Upper lobe of left lung (tissue), 6 donors: Measurements from ENCODE around the gene SEPHS2. TPM values are rescaled to one million over a fixed set of nuclear protein-coding genes. Genes with fewer than 3 reads are reported as not detected.
A peak's percentile ranks its signal among the peaks of the same experiment; 100 is the strongest.

ENCODE experiments used
- ATAC-seq, 2 donors: fragments of 200-7000 bp; cut with Tn5 transposase; one replicate each; pipeline ENCODE4 v1.9.1; 2022; ENCODE audit warnings: mild to moderate bottlenecking in 2 of 2, moderate library complexity in 2 of 2; ENCODE audit not compliant: low FRiP score in 2 of 2
- DNase-seq, 2 donors: peaks; one replicate each; pipeline ENCODE4 v3.0.0-alpha.2; 2019 to 2020
- H3K27ac ChIP-seq, 4 donors: fragments of 200-600 bp; sonication (generic); one replicate each; pipeline ENCODE4 v1.5.1; 2016 to 2019
- H3K27me3 ChIP-seq, 4 donors: fragments of 200-600 bp; sonication (generic); one replicate each; pipeline ENCODE4 v1.5.1; 2017 to 2019
- H3K36me3 ChIP-seq, 4 donors: fragments of 200-600 bp; sonication (generic); one replicate each; pipeline ENCODE4 v1.5.1; 2016 to 2019
- H3K4me1 ChIP-seq, 4 donors: fragments of 200-600 bp; sonication (generic); one replicate each; pipeline ENCODE4 v1.5.1; 2018 to 2019
- H3K4me3 ChIP-seq, 4 donors: fragments of 200-600 bp; sonication (generic); one replicate each; pipeline ENCODE4 v1.5.1; 2017 to 2019; ENCODE audit warnings: mild to moderate bottlenecking in 2 of 4, moderate library complexity in 1 of 4
- H3K9me3 ChIP-seq, 4 donors: fragments of 200-600 bp; sonication (generic); one replicate each; pipeline ENCODE4 v1.5.1; 2018 to 2019
- EP300 ChIP-seq, 4 donors: sonication (generic); formaldehyde crosslinking; IDR thresholded peaks; one replicate each; pipeline ENCODE4 v1.5.1; 2017; ENCODE audit warnings: antibody characterized with exemption in 4 of 4, control low read depth in 2 of 4
- POLR2A ChIP-seq, 4 donors: fragments of 450-650 bp; IDR thresholded peaks; one replicate each; pipeline ENCODE4 v1.5.1; 2016 to 2017; ENCODE audit warnings: antibody characterized with exemption in 4 of 4, mild to moderate bottlenecking in 2 of 4
- POLR2AphosphoS5 ChIP-seq, 2 donors: sonication (generic); formaldehyde crosslinking; IDR thresholded peaks; one replicate each; pipeline ENCODE4 v1.5.1; 2017; ENCODE audit warnings: antibody characterized with exemption in 2 of 2
- WGBS, 2 donors: methylation state at CpG; one replicate each; pipeline ENCODE4 v1.1.5; 2017 to 2018; 5-methylcytosine and 5-hydroxymethylcytosine counted together
- total RNA-seq, 6 donors: library from RNA; depleted of rRNA in 4 of 6; stranded (reverse); fragments of >200 nt in 4 of 6; gene quantifications; one replicate each; pipeline versions ENCODE4 v1.1.0 to v1.2.1, GENCODE V29; 2016 to 2021
- TF ChIP-seq, protein P1 (sequence below), 6 experiments: fragments of 450-650 bp in 4 of 6; fragments of 200-600 bp in 2 of 6; sonication (generic) in 2 of 6; IDR thresholded peaks; one replicate each; pipeline ENCODE4 v1.5.1; 2016 to 2019; ENCODE audit warnings: antibody characterized with exemption in 6 of 6
- donor health status: DM: no; HTN: no; CAD: no; lungs with moderate emphysema.
- donor health status: DM: no; HTN: yes; CAD: no; lungs with severe emphysema.

Gene SEPHS2
- total RNA-seq, 6 donors from 2014 or later: 34.7 to 64.0 (median 38.2) TPM

DNA sequence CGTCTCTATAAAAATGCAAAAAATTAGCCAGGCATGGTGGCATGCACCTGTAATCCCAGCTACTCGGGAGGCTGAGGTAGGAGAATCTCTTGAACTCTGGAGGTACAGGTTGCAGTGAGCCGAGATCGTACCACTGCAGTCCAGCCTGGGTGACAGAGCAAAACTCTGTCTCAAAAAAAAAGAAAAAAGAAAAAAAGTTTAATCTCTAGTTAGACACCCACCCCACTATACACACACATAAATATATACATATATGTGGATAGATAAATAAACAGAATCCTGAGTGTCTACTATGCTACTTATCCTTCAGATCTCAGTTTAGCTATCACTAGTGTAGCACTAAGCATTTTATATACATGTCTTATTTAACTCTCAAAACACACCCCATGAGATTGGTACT, 45.6 kb upstream of the SEPHS2 start:
- no peaks in the 10 kb centered on the region for H3K9me3 ChIP-seq
- no peaks in the 10 kb centered on the region for H3K27me3 ChIP-seq
- no peak overlapping the region for H3K4me3 ChIP-seq
- peaks cover 0 to 21% (median 6%) of the 10 kb centered on the region in 4 donors for H3K36me3 ChIP-seq
- H3K27ac ChIP-seq: no peak overlapping the region
- H3K4me1 ChIP-seq: peaks cover 0 to 11% (median 5%) of the 10 kb centered on the region in 4 donors
- no peak for TF ChIP-seq POLR2A (IDR thresholded peaks at IDR 0.05)
- TF ChIP-seq POLR2AphosphoS5 (IDR thresholded peaks at IDR 0.05): no peak
- no peak for TF ChIP-seq EP300 (IDR thresholded peaks at IDR 0.05)
- TF ChIP-seq, protein P1, sequence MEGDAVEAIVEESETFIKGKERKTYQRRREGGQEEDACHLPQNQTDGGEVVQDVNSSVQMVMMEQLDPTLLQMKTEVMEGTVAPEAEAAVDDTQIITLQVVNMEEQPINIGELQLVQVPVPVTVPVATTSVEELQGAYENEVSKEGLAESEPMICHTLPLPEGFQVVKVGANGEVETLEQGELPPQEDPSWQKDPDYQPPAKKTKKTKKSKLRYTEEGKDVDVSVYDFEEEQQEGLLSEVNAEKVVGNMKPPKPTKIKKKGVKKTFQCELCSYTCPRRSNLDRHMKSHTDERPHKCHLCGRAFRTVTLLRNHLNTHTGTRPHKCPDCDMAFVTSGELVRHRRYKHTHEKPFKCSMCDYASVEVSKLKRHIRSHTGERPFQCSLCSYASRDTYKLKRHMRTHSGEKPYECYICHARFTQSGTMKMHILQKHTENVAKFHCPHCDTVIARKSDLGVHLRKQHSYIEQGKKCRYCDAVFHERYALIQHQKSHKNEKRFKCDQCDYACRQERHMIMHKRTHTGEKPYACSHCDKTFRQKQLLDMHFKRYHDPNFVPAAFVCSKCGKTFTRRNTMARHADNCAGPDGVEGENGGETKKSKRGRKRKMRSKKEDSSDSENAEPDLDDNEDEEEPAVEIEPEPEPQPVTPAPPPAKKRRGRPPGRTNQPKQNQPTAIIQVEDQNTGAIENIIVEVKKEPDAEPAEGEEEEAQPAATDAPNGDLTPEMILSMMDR (IDR thresholded peaks at IDR 0.05): no peak
- DNase-seq (no peak), ATAC-seq (no peak)
- 77 to 94% methylated on average over 4 of the region's 4 CpGs for WGBS, 2 donors

DNA sequence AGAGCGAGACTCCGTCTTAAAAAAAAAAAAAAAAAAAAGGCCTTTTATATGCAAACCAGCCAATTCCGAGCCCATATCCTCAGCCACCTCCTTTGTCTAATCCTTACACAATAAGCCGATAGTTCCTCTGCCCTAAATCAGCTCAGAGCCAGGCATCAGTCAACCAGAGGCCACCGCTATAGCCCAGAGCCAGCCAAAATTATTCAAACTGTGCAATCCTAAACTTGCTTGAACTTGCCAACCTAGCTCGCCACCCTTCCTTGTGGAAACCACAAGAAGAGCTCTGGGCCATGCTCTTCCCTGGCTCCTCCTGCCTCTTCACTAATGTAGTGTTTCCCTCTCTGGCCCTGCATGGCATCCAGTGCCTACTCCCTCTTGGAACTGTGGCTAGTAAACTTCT, 44.5 kb upstream of the SEPHS2 start:
- DNase-seq (no peak), ATAC-seq (no peak)
- TF ChIP-seq, protein P1 (IDR thresholded peaks at IDR 0.05): no peak
- TF ChIP-seq EP300 (IDR thresholded peaks at IDR 0.05) (no peak), POLR2AphosphoS5 (IDR thresholded peaks at IDR 0.05) (no peak), POLR2A (IDR thresholded peaks at IDR 0.05) (no peak)
- Histone ChIP-seq H3K4me1 (peaks cover 0 to 11% (median 5%) of the 10 kb centered on the region in 4 donors), H3K9me3 (no peaks in the 10 kb centered on the region), H3K27ac (no peak overlapping the region), H3K27me3 (no peaks in the 10 kb centered on the region), H3K4me3 (no peak overlapping the region), H3K36me3 (peaks cover 0 to 16% (median 6%) of the 10 kb centered on the region in 4 donors)
- 78 to 79% methylated on average over 6 of the region's 6 CpGs for WGBS, 2 donors

DNA sequence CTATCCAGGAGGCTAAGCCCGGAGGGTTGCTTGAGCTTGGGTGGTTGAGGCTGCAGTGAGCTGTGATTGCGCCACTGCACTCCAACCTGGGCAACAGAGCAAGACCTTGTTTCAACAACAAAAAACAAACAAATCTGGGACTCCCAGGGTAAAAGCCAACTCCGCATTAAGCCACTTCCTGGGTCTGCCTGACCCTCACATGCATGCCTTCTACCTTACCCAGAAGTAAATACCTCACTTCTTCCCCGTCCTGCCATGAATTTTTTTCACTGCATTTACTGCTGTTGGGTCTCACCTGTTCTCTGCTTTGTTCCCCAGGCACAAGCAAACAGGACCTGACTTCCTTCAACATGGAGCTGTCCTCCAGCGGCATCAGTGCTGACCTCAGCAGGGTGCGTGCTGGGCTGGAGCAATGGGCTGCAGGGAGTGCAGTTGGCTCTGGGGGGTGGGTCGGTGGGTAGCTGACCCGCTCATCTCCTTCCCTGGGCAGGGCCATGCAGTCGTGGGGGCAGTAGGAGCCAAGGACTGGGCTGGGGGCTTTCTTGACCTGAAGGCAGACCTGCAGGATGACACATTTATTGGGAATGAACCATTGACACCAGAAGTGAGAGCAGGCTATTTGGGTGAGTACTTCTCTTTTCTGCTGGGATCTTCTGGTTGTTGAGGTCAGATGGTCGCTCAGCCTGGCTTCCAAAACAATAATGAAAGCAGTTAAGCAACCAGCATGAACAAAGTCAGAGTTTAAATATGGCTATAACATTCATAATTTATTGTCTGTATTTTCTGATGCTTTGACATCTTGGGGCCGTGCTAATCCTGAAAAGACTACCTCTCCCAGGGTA, 43.3 kb upstream of the SEPHS2 start:
- H3K9me3 ChIP-seq: no peaks in the 10 kb centered on the region
- peaks cover 0 to 11% (median 5%) of the 10 kb centered on the region in 4 donors for H3K4me1 ChIP-seq
- H3K27ac ChIP-seq: peak overlapping the region in 2 of 4 donors; percentile 16 to 54
- peaks cover 0 to 16% (median 2%) of the 10 kb centered on the region in 4 donors for H3K36me3 ChIP-seq
- no peaks in the 10 kb centered on the region for H3K27me3 ChIP-seq
- WGBS, 2 donors: 62 to 66% methylated on average over 10 to 11 of the region's 11 CpGs
- DNase-seq (peak; percentile 27 to 50), ATAC-seq (peak in 1 of 2 donors; percentile 68)
- TF ChIP-seq, protein P1 (IDR thresholded peaks at IDR 0.05): no peak
- TF ChIP-seq EP300 (IDR thresholded peaks at IDR 0.05): no peak
- no peak for TF ChIP-seq POLR2A (IDR thresholded peaks at IDR 0.05)
- no peak for TF ChIP-seq POLR2AphosphoS5 (IDR thresholded peaks at IDR 0.05)
- no peak overlapping the region for H3K4me3 ChIP-seq

DNA sequence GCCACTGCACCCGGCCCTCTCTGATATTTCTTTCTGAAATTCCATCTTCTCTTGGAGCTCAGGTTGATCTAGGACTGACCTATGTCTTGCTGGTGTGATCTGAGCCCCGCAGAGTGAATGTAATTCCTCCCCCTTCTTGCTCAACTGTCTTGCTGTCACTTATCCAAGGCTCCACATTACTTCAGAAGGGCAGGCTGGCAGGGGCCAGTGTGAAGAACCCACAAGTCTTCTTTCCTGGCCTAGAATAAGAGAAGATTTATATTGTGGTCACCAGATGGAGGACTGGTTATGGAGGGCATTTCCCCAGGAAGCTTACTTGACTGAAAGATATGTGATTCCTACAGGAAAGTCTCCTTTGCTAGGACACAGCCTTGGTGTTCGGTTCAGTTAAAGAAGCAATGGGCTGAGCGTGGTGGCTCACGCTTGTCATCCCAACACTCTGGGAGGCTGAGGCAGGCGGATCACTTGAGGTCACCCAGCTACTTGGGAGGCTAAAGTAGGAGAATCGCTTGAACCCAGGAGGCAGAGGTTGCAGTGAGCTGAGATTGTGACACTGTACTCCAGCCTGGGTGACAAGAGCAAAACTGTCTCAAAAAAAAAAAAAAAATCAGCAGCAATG, 40.3 kb upstream of the SEPHS2 start:
- peaks cover 0 to 17% (median 2%) of the 10 kb centered on the region in 4 donors for H3K36me3 ChIP-seq
- no peak overlapping the region for H3K4me3 ChIP-seq
- peaks cover 0 to 5% (median 1%) of the 10 kb centered on the region in 4 donors for H3K4me1 ChIP-seq
- DNase-seq (no peak), ATAC-seq (no peak)
- H3K9me3 ChIP-seq: no peaks in the 10 kb centered on the region
- 87 to 88% methylated on average over 7 of the region's 7 CpGs for WGBS, 2 donors
- no peak for TF ChIP-seq POLR2AphosphoS5 (IDR thresholded peaks at IDR 0.05)
- TF ChIP-seq POLR2A (IDR thresholded peaks at IDR 0.05): no peak
- TF ChIP-seq EP300 (IDR thresholded peaks at IDR 0.05): no peak
- TF ChIP-seq, protein P1 (IDR thresholded peaks at IDR 0.05): no peak
- no peak overlapping the region for H3K27ac ChIP-seq
- no peaks in the 10 kb centered on the region for H3K27me3 ChIP-seq
